ENCODE results near the gene PHACTR4.

PHACTR4 gene

DNA sequence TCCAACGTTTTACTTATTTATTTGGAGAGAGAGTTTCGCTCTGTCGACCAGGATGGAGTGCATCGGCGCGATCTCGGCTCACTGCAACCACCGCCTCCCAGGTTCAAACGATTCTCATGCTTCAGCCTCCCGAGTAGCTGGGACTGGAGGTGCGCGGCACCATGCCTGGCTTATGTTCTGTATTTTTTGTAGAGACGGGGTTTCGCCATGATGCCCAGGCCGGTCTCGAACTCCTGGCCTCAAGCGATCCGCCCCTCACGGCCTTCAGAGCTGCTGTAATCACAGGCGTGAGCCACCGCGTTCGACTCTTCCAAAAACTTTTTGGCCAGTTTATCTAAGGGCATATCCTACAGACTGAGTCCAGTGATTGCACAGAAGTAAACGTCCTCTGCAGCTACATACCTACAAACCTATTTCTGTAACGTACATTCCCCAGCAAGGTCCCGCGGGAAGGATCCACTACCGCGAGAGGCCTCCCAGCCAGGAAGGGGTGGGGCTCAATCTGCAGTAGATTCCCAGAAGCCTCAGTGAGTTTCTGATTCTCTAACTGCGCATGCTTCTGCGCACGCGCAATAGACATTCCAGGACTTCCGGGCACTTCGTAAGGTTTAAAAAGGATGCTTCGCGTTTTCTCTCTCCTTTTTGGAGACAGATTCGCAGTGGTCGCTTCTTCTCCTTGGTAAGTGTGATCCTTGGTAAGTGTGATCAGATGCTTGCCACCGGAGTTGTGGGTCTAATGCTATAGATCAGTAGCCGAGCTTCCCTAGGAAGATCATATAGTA lies 136.1 kb downstream of the PHACTR4 start, which contains the start of gene RCC1:
TSS of gene RCC1 (plus strand) at position 638 of the 782 bp plus-strand sequence. CDS start 23,824 bp downstream, outside the sequence.
- TF ChIP-seq, protein P1, sequence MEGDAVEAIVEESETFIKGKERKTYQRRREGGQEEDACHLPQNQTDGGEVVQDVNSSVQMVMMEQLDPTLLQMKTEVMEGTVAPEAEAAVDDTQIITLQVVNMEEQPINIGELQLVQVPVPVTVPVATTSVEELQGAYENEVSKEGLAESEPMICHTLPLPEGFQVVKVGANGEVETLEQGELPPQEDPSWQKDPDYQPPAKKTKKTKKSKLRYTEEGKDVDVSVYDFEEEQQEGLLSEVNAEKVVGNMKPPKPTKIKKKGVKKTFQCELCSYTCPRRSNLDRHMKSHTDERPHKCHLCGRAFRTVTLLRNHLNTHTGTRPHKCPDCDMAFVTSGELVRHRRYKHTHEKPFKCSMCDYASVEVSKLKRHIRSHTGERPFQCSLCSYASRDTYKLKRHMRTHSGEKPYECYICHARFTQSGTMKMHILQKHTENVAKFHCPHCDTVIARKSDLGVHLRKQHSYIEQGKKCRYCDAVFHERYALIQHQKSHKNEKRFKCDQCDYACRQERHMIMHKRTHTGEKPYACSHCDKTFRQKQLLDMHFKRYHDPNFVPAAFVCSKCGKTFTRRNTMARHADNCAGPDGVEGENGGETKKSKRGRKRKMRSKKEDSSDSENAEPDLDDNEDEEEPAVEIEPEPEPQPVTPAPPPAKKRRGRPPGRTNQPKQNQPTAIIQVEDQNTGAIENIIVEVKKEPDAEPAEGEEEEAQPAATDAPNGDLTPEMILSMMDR (IDR thresholded peaks at IDR 0.05), result no peak

DNA sequence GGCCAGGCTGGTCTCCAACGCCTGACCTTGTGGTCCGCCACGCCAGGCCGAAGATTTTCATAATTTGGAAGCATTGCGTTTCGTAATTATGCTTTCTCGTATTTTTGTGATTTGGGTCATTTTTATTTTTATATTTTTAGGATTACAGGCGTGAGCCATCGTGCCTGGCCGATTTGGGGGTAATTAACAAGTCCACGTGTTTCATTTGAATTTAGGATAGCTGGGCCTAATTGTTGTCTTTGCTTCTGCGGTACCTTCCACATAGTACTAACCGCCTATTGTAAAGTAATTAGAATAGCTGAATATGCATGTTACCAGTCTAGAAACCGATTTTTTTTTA lies 137.3 kb downstream of the PHACTR4 start:
- TF ChIP-seq, protein P1 (IDR thresholded peaks at IDR 0.05), result no peak

DNA sequence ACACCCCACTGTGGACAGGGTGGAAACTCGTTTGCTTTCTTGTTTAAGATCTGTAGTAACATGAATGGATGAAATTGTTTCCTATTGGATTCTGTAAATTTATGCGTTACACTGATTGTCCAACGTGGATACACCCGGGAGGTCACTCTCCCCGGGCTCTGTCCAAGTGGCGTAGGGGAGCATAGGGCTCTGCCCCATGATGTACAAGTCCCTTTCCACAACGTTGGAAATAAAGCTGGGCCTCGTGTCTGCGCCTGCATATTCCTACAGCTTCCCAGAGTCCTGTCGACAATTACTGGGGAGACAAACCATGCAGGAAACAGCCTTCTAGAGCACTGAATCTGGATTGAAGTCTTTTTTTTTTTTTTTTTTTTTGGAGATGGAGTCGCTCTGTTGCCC lies 137.7 kb downstream of the PHACTR4 start:
- TF ChIP-seq, protein P1 (IDR thresholded peaks at IDR 0.05), result no peak

DNA sequence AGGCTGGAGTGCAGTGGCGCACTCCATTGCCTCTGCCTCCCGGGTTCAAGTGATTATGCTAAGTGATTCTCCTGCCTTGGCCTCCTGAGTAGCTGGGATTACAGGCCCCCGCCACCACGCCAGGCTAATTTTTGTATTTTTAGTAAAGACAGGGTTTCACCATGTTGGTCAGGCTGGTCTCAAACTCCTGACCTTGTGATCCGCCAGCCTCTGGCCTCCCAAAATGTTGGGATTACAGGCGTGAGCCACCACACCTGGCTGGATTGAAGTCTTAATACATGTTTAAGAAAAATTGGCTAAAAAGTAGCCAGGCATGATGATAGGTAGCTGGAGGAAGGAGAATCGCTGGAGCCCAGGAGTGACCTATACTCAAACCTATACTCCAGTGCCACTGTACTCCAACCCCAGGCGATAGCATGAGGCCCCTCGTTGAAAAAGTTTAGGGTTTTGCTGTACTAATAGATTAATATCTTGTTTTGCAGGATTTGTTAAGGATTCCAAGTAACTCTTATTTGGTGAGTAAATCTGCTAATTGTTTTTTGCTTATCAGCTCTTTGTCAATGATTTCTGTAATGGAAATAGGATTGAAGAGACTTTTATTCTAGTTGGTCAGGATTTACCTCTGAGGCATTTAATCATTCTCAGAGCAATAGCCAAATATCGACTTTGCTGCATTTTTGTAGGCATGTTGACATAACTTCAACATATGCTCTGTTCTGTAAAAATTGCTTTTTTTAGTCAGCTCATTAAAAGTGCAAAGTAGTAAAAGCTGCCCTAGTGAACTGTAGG lies 138.3 kb downstream of the PHACTR4 start:
- TF ChIP-seq, protein P1 (IDR thresholded peaks at IDR 0.05), result no peak

DNA sequence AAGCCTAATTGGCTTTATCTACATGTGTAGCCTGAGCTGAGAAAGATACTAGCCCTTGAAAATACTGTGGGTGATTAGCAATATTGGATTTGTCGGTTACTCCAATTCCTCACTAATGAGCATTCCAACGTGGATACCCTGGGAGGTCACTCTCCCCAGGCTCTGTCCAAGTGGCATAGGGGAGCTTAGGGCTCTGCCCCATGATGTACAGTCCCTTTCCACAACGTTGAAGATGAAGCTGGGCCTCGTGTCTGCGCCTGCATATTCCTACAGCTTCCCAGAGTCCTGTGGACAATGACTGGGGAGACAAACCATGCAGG lies 138.9 kb downstream of the PHACTR4 start:
- TF ChIP-seq, protein P1 (IDR thresholded peaks at IDR 0.05), result no peak

DNA sequence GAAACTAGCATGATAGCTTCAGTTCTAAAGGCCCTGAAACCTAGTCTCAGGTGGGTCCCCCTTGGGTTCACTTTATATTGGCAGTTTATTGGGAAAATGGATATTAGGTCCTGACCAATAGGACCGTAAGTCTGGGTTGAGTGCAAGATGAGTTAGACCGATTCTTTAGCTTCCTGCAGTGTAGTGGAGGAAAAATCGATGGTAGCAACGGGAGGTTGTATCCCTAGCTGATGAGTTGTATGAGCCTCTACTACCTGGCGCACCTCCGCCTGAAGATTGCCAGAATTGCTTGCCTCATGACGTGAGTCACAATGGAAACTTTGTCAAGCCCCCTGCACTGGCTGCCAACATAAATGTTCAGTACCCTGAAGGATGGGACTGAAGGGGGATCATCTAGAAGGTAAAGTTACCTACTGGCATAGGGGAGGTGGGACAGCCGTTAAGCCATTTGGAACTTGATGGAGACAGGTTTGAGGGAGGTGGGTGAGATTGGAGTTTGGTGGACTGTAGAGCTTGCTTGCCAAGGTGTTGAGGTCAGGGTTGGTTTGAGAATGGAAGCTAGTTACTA lies 140.2 kb downstream of the PHACTR4 start:
- TF ChIP-seq, protein P1 (IDR thresholded peaks at IDR 0.05), result no peak

DNA sequence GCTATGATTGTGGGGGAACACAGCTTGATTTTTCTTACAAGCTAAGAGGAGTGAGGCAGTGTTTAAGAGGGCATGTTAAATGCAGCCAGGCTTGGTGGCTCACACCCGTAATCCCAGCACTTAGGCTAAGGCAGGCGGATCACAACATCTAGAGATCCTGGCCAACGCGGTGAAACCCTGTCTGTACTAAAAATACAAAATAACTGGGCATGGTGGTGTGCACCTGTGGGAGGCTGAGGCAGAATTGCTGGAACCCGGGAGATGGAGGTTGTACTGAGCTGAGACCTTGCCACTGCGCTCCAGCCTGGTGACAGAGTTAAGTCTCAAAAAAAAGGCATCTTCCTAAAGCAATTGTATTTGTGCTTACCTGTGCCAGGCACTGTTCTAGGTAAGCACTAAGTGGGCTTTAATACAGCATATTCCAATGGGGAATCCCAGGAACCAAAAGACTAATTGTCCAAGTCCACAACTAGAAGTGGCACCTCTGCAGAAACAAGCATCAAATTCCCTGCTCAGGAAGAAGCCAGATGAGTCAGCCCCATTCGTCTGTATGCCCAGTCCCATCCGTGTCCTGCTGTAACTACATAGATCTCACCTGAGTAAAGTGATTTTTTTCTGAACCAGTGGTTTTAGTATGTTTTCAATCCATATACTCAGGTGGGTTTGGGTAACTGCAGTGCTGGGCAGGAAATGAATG lies 140.9 kb downstream of the PHACTR4 start:
- TF ChIP-seq, protein P1 (IDR thresholded peaks at IDR 0.05), result no peak
